SK-N-SH treated with all-trans-retinoic acid at 6 μM for 48 hours (cell line): ENCODE results near the gene ZFYVE21.

Source experiments
- ATAC-seq: fragments of 200-7000 bp; cut with Tn5 transposase; 3 replicates; pipeline ENCODE4 v1.9.1; 2020; ENCODE audit warnings: mild to moderate bottlenecking, moderate library complexity
- ARNTL ChIP-seq: fragments of 450-650 bp; formaldehyde crosslinking; IDR thresholded peaks from 2 replicates; pipeline ENCODE4 v1.5.0; 2020; ENCODE audit warnings: low read depth, mild to moderate bottlenecking, moderate library complexity, borderline replicate concordance
- BACH2 ChIP-seq: fragments of 250-450 bp; sonication (Bioruptor Pico); IDR thresholded peaks from 2 replicates; pipeline ENCODE4 v1.9.0; 2021; ENCODE audit warnings: mild to moderate bottlenecking, borderline replicate concordance
- CREB5 ChIP-seq: fragments of 250-450 bp; sonication (Bioruptor Pico); IDR thresholded peaks from 2 replicates; pipeline ENCODE4 v1.5.1; 2020; ENCODE audit warnings: low read depth, mild to moderate bottlenecking, moderate library complexity
- CSDC2 ChIP-seq: fragments of 250-450 bp; sonication (Bioruptor Pico); IDR thresholded peaks from 2 replicates; pipeline ENCODE4 v1.5.0; 2020; ENCODE audit warnings: mild to moderate bottlenecking, moderate library complexity
- CSRNP3 ChIP-seq: fragments of 250-450 bp; sonication (Bioruptor Pico); IDR thresholded peaks from 2 replicates; pipeline ENCODE4 v1.5.1; 2021; ENCODE audit warnings: mild to moderate bottlenecking, moderate library complexity
- ESRRG ChIP-seq: fragments of 250-450 bp; sonication (Bioruptor Pico); IDR thresholded peaks from 2 replicates; pipeline ENCODE4 v1.6.1; 2021; ENCODE audit warnings: mild to moderate bottlenecking
- GLIS3 ChIP-seq: fragments of 250-450 bp; sonication (Bioruptor Pico); IDR thresholded peaks from 2 replicates; pipeline ENCODE4 v1.5.0; 2020; ENCODE audit warnings: mild to moderate bottlenecking, moderate library complexity
- ISL1 ChIP-seq: fragments of 250-450 bp; sonication (Bioruptor Pico); IDR thresholded peaks from 2 replicates; pipeline ENCODE4 v2.1.2; 2022; ENCODE audit warnings: mild to moderate bottlenecking, moderate library complexity
- OSR1 ChIP-seq: fragments of 250-450 bp; sonication (Bioruptor Pico); IDR thresholded peaks from 2 replicates; pipeline ENCODE4 v1.8.0; 2022; ENCODE audit warnings: moderate library complexity, mild to moderate bottlenecking, inconsistent platforms
- RARB ChIP-seq: fragments of 250-450 bp; sonication (Bioruptor Pico); IDR thresholded peaks from 2 replicates; pipeline ENCODE4 v1.8.0; 2021; ENCODE audit warnings: mild to moderate bottlenecking, moderate library complexity
- TCF4 ChIP-seq: fragments of 250-450 bp; sonication (Bioruptor Pico); IDR thresholded peaks from 2 replicates; pipeline ENCODE4 v1.8.0; 2021; ENCODE audit warnings: mild to moderate bottlenecking, moderate library complexity, borderline replicate concordance
- TOX ChIP-seq: fragments of 250-450 bp; sonication (Bioruptor Pico); IDR thresholded peaks from 2 replicates; pipeline ENCODE4 v1.8.0; 2021; ENCODE audit warnings: mild to moderate bottlenecking, moderate library complexity, borderline replicate concordance
- TSHZ2 ChIP-seq: fragments of 250-450 bp; sonication (Bioruptor Pico); IDR thresholded peaks from 2 replicates; pipeline ENCODE4 v1.5.0; 2020; ENCODE audit warnings: mild to moderate bottlenecking, moderate library complexity
- ZC3H10 ChIP-seq: fragments of 250-450 bp; sonication (Bioruptor Pico); IDR thresholded peaks from 2 replicates; pipeline ENCODE4 v1.5.1; 2021; ENCODE audit warnings: mild to moderate bottlenecking, moderate library complexity
- ZFP3 ChIP-seq: fragments of 250-450 bp; sonication (Bioruptor Pico); IDR thresholded peaks from 2 replicates; pipeline ENCODE4 v1.5.0; 2020; ENCODE audit warnings: mild to moderate bottlenecking, moderate library complexity
- ZFP30 ChIP-seq: fragments of 450-650 bp; formaldehyde crosslinking; IDR thresholded peaks from 2 replicates; pipeline ENCODE4 v1.5.0; 2022; ENCODE audit warnings: mild to moderate bottlenecking, moderate library complexity
- ZNF565 ChIP-seq: fragments of 450-650 bp; formaldehyde crosslinking; conservative IDR thresholded peaks from 2 replicates; pipeline ENCODE4 v1.5.0; 2020; ENCODE audit warnings: low read depth, mild to moderate bottlenecking, moderate library complexity
- ZNF70 ChIP-seq: fragments of 450-650 bp; formaldehyde crosslinking; IDR thresholded peaks from 2 replicates; pipeline ENCODE4 v1.5.0; 2020; ENCODE audit warnings: mild to moderate bottlenecking, moderate library complexity
- ZNF8 ChIP-seq: fragments of 450-650 bp; formaldehyde crosslinking; IDR thresholded peaks from 2 replicates; pipeline ENCODE4 v1.5.0; 2020; ENCODE audit warnings: mild to moderate bottlenecking, moderate library complexity
- TF ChIP-seq, protein P1 (sequence below): fragments of 250-450 bp; sonication (Bioruptor Pico); IDR thresholded peaks from 2 replicates; pipeline ENCODE4 v1.8.0; 2020; ENCODE audit warnings: mild to moderate bottlenecking, moderate library complexity, borderline replicate concordance
- TF ChIP-seq, protein P2 (sequence below): fragments of 250-450 bp; sonication (Bioruptor Pico); IDR thresholded peaks from 2 replicates; pipeline ENCODE4 v1.8.0; 2021; ENCODE audit warnings: low read depth, mild to moderate bottlenecking, moderate library complexity, borderline replicate concordance

ZFYVE21 gene

DNA sequence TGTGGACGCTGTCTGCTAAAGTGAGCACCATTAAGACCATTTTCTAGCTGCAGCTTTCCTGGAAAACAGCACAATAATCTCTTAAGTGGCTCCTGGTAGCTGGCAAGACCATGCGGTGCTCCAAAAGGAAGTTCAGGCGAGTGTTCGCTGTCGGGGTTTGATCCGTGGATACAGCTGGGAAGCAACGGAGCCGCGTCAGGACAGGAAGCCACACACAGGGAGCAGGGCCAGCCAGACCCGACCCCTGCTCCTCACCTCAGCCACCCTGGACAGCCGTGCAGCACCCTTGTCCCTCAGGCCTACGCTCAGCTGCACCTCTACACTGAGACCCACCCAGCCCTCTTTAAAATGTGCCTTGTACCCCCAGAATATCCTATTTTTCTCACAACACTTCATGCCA is 19.4 kb downstream of the ZFYVE21 start:
- no peak for ATAC-seq
- TF ChIP-seq ZNF565 (CRISPR knock-in tag) (no peak), RARB (CRISPR knock-in tag) (no peak), ZNF70 (no peak)

DNA sequence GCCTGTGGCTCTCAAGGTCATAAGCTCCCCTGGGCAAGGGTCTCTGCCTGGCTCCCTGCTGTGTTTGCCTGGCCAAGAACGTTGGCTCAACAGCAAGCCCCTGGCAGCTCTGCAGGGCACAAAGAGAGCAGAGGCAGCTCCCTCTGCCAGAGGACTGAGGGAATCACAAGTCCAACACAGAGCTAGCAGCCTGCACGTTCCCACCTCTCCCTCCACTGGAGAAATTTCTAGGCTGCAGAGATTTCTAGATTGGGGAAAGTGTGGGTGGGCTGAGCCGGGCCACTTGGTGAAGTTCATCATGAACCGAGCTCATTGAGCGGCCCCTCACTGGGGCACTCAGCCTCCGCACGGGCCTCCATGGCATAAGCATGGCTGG is 19.8 kb downstream of the ZFYVE21 start:
- no peak for TF ChIP-seq ZNF8 (CRISPR knock-in tag)
- TF ChIP-seq ISL1 (CRISPR knock-in tag) = no peak
- TF ChIP-seq ZFP3 (CRISPR knock-in tag) = no peak
- no peak for TF ChIP-seq TOX (CRISPR knock-in tag)
- TF ChIP-seq CSDC2 (CRISPR knock-in tag) = no peak
- ATAC-seq = no peak

DNA sequence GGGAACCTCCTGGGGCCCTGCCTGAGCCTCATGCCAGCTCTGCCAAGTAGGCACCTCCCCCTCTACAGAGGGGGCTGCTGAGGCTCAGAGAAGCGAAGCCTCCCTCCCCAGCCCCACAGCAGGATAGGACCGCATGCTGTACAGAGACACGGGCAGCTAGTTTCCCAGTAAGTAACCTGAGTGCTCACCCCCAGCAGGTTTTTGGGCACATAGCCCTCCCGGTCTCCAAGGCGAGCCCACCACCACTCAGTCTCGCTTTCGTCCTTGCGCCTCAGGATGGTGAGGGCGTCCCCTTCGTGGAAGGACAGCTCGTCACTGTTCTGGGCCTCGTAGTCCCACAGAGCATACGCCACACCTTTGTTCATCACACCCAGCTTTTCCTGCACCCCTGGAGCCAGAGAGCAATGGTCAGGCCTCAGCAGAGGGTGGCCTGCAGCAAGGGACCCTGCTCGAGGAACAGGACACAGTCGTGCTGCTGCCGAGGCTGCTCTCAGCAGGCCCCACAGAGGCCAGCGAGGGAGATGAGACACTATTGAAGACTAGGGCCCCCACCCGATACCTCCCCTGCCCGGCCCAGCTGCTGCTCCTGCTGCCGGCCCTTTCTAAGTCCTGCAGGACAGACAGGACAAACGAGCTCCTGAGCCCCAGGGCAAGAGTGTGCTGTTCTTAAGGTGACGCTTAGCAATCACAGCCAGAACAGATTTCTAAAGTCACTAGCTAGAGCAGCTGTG is 20.4 kb downstream of the ZFYVE21 start:
- ATAC-seq = no peak
- TF ChIP-seq ZC3H10 (CRISPR knock-in tag) = no peak
- no peak for TF ChIP-seq CREB5 (CRISPR knock-in tag)
- no peak for TF ChIP-seq TCF4
- TF ChIP-seq CSDC2 (CRISPR knock-in tag) = no peak
- no peak for TF ChIP-seq TSHZ2 (CRISPR knock-in tag)
- TF ChIP-seq OSR1 (CRISPR knock-in tag) = no peak
- TF ChIP-seq ESRRG (CRISPR knock-in tag) = no peak
- TF ChIP-seq CSRNP3 (CRISPR knock-in tag) = no peak
- no peak for TF ChIP-seq ZNF70
- no peak for TF ChIP-seq GLIS3 (CRISPR knock-in tag)
- TF ChIP-seq ISL1 (CRISPR knock-in tag) = no peak
- TF ChIP-seq ARNTL (CRISPR knock-in tag) = no peak
- TF ChIP-seq ZNF8 (CRISPR knock-in tag) = no peak
- TF ChIP-seq, protein P1, sequence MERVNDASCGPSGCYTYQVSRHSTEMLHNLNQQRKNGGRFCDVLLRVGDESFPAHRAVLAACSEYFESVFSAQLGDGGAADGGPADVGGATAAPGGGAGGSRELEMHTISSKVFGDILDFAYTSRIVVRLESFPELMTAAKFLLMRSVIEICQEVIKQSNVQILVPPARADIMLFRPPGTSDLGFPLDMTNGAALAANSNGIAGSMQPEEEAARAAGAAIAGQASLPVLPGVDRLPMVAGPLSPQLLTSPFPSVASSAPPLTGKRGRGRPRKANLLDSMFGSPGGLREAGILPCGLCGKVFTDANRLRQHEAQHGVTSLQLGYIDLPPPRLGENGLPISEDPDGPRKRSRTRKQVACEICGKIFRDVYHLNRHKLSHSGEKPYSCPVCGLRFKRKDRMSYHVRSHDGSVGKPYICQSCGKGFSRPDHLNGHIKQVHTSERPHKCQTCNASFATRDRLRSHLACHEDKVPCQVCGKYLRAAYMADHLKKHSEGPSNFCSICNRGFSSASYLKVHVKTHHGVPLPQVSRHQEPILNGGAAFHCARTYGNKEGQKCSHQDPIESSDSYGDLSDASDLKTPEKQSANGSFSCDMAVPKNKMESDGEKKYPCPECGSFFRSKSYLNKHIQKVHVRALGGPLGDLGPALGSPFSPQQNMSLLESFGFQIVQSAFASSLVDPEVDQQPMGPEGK (CRISPR knock-in tag) = no peak
- no peak for TF ChIP-seq ZNF565 (CRISPR knock-in tag)
- TF ChIP-seq ZFP3 (CRISPR knock-in tag) = no peak
- no peak for TF ChIP-seq BACH2 (CRISPR knock-in tag)
- no peak for TF ChIP-seq TOX (CRISPR knock-in tag)
- TF ChIP-seq, protein P2, sequence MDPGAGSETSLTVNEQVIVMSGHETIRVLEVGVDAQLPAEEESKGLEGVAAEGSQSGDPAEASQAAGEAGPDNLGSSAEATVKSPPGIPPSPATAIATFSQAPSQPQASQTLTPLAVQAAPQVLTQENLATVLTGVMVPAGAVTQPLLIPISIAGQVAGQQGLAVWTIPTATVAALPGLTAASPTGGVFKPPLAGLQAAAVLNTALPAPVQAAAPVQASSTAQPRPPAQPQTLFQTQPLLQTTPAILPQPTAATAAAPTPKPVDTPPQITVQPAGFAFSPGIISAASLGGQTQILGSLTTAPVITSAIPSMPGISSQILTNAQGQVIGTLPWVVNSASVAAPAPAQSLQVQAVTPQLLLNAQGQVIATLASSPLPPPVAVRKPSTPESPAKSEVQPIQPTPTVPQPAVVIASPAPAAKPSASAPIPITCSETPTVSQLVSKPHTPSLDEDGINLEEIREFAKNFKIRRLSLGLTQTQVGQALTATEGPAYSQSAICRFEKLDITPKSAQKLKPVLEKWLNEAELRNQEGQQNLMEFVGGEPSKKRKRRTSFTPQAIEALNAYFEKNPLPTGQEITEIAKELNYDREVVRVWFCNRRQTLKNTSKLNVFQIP = no peak
- no peak for TF ChIP-seq ZFP30 (CRISPR knock-in tag)
